ENCODE results near the gene CACNB3. TPM values are rescaled to one million over a fixed set of nuclear protein-coding genes. Genes with fewer than 3 reads are reported as not detected.
"Not testable (repeated sequence)": the region's sequence is repeated elsewhere in the genome, so short reads cannot be mapped to it uniquely, and the experiment has no call there.

The CACNB3 gene
- total and polyA plus RNA-seq, 9 of the 15 experiments (the other 6 are each of a cell fraction or from before 2014, with no cell fraction given), result 0.24 to 2.0 (median 1.5) TPM

DNA sequence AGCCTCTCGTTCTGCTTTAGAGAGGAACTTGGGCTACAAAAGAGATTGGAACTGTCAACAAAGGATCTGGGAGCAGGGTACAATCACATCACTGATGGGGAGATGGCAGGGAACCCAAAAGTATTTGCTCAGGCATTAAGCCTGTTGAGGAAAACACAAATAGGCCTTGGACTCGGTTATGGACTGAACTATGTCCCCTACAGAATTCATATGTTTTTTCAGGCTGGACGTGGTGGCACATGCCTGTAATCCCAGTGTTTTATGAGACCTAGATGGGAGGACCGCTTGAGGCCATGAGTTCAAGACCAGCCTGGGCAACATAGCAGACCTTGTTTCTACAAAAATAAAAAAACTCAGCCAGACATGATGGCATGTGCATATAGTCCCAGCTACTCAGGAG, 19.8 kb downstream of the CACNB3 start (continued):
- TF ChIP-seq, protein P1, sequence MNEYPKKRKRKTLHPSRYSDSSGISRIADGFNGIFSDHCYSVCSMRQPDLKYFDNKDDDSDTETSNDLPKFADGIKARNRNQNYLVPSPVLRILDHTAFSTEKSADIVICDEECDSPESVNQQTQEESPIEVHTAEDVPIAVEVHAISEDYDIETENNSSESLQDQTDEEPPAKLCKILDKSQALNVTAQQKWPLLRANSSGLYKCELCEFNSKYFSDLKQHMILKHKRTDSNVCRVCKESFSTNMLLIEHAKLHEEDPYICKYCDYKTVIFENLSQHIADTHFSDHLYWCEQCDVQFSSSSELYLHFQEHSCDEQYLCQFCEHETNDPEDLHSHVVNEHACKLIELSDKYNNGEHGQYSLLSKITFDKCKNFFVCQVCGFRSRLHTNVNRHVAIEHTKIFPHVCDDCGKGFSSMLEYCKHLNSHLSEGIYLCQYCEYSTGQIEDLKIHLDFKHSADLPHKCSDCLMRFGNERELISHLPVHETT (CRISPR knock-in tag; conservative IDR thresholded peaks at IDR 0.05 in 1 of 2, IDR thresholded peaks at IDR 0.05 in 1 of 2), result no peak
- TF ChIP-seq, protein P2, sequence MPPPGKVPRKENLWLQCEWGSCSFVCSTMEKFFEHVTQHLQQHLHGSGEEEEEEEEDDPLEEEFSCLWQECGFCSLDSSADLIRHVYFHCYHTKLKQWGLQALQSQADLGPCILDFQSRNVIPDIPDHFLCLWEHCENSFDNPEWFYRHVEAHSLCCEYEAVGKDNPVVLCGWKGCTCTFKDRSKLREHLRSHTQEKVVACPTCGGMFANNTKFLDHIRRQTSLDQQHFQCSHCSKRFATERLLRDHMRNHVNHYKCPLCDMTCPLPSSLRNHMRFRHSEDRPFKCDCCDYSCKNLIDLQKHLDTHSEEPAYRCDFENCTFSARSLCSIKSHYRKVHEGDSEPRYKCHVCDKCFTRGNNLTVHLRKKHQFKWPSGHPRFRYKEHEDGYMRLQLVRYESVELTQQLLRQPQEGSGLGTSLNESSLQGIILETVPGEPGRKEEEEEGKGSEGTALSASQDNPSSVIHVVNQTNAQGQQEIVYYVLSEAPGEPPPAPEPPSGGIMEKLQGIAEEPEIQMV (tag; conservative IDR thresholded peaks at IDR 0.05; ENCODE audit: low read depth), result no peak
- TF ChIP-seq KAT8 (IDR thresholded peaks at IDR 0.05; ENCODE audit: low read depth), result no peak
- TF ChIP-seq, protein P3, sequence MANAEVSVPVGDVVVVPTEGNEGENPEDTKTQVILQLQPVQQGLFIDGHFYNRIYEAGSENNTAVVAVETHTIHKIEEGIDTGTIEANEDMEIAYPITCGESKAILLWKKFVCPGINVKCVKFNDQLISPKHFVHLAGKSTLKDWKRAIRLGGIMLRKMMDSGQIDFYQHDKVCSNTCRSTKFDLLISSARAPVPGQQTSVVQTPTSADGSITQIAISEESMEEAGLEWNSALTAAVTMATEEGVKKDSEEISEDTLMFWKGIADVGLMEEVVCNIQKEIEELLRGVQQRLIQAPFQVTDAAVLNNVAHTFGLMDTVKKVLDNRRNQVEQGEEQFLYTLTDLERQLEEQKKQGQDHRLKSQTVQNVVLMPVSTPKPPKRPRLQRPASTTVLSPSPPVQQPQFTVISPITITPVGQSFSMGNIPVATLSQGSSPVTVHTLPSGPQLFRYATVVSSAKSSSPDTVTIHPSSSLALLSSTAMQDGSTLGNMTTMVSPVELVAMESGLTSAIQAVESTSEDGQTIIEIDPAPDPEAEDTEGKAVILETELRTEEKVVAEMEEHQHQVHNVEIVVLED (CRISPR knock-in tag; IDR thresholded peaks at IDR 0.05), result no peak

DNA sequence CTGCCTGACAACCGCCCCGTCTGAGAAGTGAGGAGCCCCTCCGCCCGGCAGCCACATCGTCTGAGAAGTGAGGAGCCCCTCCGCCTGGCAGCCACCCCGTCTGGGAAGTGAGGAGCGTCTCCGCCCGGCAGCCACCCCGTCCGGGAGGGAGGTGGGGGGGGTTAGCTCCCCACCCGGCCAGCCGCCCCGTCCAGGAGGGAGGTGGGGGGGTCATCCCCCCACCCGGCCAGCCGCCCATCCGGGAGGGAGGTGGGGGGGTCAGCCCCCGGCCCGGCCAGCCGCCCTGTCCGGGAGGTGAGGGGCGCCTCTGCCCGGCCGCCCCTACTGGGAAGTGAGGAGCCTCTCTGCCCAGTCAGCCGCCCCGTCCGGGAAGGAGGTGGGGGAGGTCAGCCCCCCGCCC, 23.7 kb downstream of the CACNB3 start:
- BruUV-seq (replicated peaks); H3K79me2 ChIP-seq (ENCODE audit: control insufficient read depth, insufficient read depth, low read length); H3K4me1 ChIP-seq (replicated peaks in 1 of 2; ENCODE audit: control insufficient read depth in 2 of 2, insufficient read depth in 2 of 2, low read length in 2 of 2); H3K9ac ChIP-seq (ENCODE audit: insufficient read depth in 1 of 2, low read depth in 2 of 2, low read length in 2 of 2); H3K9me3 ChIP-seq (replicated peaks; ENCODE audit: control insufficient read depth, insufficient read depth, low read depth, low read length); in situ Hi-C loops (cut with MboI); H3K27me3 ChIP-seq (ENCODE audit: control insufficient read depth in 2 of 2, insufficient read depth in 2 of 2, low read length in 2 of 2); CTCF ChIA-PET (ENCODE audit: low intra/inter-chr PET ratio); H4K20me1 ChIP-seq (replicated peaks; ENCODE audit: control insufficient read depth, insufficient read depth, low read length); intact Hi-C loops (cut with micrococcal nuclease); H3K4me2 ChIP-seq (ENCODE audit: insufficient read depth, low read length); FAIRE-seq; H3K4me3 ChIP-seq; H2AFZ ChIP-seq (ENCODE audit: low read depth, low read length); H3K27ac ChIP-seq (ENCODE audit: extremely low read depth, low read depth, low read length); ATAC-seq; DNase-seq (ENCODE audit: extremely low read depth in 1 of 4, low spot score in 3 of 4); POLR2A ChIA-PET; H3K9me1 ChIP-seq (ENCODE audit: control insufficient read depth, insufficient read depth, low read length): not testable (repeated sequence)
- peaks cover 68% of the 10 kb centered on the region for H3K36me3 ChIP-seq (ENCODE audit: control insufficient read depth, insufficient read depth, low read length)
- no CpG with 5 or more reads among the region's 29 CpGs for WGBS (ENCODE audit: insufficient coverage, low coverage, missing lambda C conversion rate)
